Measurements from ENCODE around the gene GABRA4. TPM values are rescaled to one million over a fixed set of nuclear protein-coding genes. Genes with fewer than 3 reads are reported as not detected.

The GABRA4 gene
- total RNA-seq, 1 donor from 2014 or later, result not detected

- H3K27ac Mint-ChIP-seq (ENCODE audit: unreplicated experiment), result no peak overlapping the region
- DNase-seq (ENCODE audit: low read depth, low spot score), result no peak
- H3K4me1 Mint-ChIP-seq, result no peaks in the 10 kb centered on the region
- TF ChIP-seq, protein P1, sequence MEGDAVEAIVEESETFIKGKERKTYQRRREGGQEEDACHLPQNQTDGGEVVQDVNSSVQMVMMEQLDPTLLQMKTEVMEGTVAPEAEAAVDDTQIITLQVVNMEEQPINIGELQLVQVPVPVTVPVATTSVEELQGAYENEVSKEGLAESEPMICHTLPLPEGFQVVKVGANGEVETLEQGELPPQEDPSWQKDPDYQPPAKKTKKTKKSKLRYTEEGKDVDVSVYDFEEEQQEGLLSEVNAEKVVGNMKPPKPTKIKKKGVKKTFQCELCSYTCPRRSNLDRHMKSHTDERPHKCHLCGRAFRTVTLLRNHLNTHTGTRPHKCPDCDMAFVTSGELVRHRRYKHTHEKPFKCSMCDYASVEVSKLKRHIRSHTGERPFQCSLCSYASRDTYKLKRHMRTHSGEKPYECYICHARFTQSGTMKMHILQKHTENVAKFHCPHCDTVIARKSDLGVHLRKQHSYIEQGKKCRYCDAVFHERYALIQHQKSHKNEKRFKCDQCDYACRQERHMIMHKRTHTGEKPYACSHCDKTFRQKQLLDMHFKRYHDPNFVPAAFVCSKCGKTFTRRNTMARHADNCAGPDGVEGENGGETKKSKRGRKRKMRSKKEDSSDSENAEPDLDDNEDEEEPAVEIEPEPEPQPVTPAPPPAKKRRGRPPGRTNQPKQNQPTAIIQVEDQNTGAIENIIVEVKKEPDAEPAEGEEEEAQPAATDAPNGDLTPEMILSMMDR (conservative IDR thresholded peaks at IDR 0.05), result no peak
- peaks cover 69% of the 10 kb centered on the region for H3K27me3 Mint-ChIP-seq (ENCODE audit: low read depth)
- H3K9me3 Mint-ChIP-seq, result no peaks in the 10 kb centered on the region
- H3K4me3 Mint-ChIP-seq, result no peak overlapping the region
- no peaks in the 10 kb centered on the region for H3K36me3 Mint-ChIP-seq (ENCODE audit: low read depth)
These were observed 24.5 kb downstream of the GABRA4 start for GRCh38 chr4:46968847-46969246.

GRCh38 chr4:46967631-46968030 lies 25.8 kb downstream of the GABRA4 start:
- H3K4me1 Mint-ChIP-seq, result no peaks in the 10 kb centered on the region
- H3K27me3 Mint-ChIP-seq (ENCODE audit: low read depth), result peaks cover 70% of the 10 kb centered on the region
- no peak for DNase-seq (ENCODE audit: low read depth, low spot score)
- H3K9me3 Mint-ChIP-seq, result no peaks in the 10 kb centered on the region
- H3K4me3 Mint-ChIP-seq, result no peak overlapping the region
- H3K36me3 Mint-ChIP-seq (ENCODE audit: low read depth), result no peaks in the 10 kb centered on the region
- H3K27ac Mint-ChIP-seq (ENCODE audit: unreplicated experiment), result no peak overlapping the region
- TF ChIP-seq, protein P1 (conservative IDR thresholded peaks at IDR 0.05), result no peak

- no peaks in the 10 kb centered on the region for H3K9me3 Mint-ChIP-seq
- no peaks in the 10 kb centered on the region for H3K36me3 Mint-ChIP-seq (ENCODE audit: low read depth)
- no peak for DNase-seq (ENCODE audit: low read depth, low spot score)
- H3K27me3 Mint-ChIP-seq (ENCODE audit: low read depth), result peaks cover 79% of the 10 kb centered on the region
- TF ChIP-seq, protein P1 (conservative IDR thresholded peaks at IDR 0.05), result no peak
- no peak overlapping the region for H3K4me3 Mint-ChIP-seq
- H3K4me1 Mint-ChIP-seq, result no peaks in the 10 kb centered on the region
- no peak overlapping the region for H3K27ac Mint-ChIP-seq (ENCODE audit: unreplicated experiment)
These were observed 34.5 kb downstream of the GABRA4 start for GRCh38 chr4:46958742-46959488.

- Mint-ChIP-seq H3K27me3 (ENCODE audit: low read depth) (peaks cover 68% of the 10 kb centered on the region), H3K9me3 (no peaks in the 10 kb centered on the region), H3K27ac (ENCODE audit: unreplicated experiment) (no peak overlapping the region), H3K4me3 (no peak overlapping the region), H3K36me3 (ENCODE audit: low read depth) (no peaks in the 10 kb centered on the region), H3K4me1 (no peaks in the 10 kb centered on the region)
- TF ChIP-seq, protein P1 (conservative IDR thresholded peaks at IDR 0.05), result no peak
- DNase-seq (ENCODE audit: low read depth, low spot score), result no peak
These were observed 36.9 kb downstream of the GABRA4 start for GRCh38 chr4:46956451-46956850.

DNA sequence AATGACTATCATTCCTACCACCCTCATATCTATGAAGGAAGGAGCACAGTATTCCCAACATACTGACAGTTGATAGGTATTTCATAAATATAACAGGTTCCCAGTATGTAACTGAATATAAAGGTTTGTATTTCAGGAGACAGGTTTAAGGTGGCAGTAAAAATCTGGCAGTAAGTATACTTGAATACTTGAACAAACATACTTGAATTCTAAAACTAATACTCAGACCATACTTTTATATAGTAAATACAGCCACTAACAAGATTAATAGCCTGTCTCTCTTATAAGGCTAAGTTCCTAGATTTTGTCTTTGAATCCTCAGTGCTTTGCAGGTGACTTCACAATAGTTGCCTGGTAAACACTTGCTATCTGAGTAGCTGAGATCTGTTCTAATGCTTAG lies 37.8 kb downstream of the GABRA4 start:
- Mint-ChIP-seq H3K4me3 (no peak overlapping the region), H3K4me1 (no peaks in the 10 kb centered on the region), H3K36me3 (ENCODE audit: low read depth) (no peaks in the 10 kb centered on the region), H3K27me3 (ENCODE audit: low read depth) (peaks cover 60% of the 10 kb centered on the region), H3K9me3 (no peaks in the 10 kb centered on the region), H3K27ac (ENCODE audit: unreplicated experiment) (no peak overlapping the region)
- no peak for DNase-seq (ENCODE audit: low read depth, low spot score)
- TF ChIP-seq, protein P1 (conservative IDR thresholded peaks at IDR 0.05), result no peak

Data from neural crest cell (in vitro differentiated cells).